Uterus (tissue), 4 donors: ENCODE results near the gene TBC1D14. TPM values are rescaled to one million over a fixed set of nuclear protein-coding genes. Genes with fewer than 3 reads are reported as not detected.

Source experiments
- DNase-seq, 2 donors: peaks; one replicate each; pipeline ENCODE4 v3.0.0-alpha.2; 2019 to 2020
- H3K27ac ChIP-seq, 2 donors: fragments of 200-600 bp; sonication (generic); 1 replicate in 1 of 2; 2 replicates in 1 of 2; pipeline ENCODE4 v1.5.1; 2016 to 2018
- H3K27me3 ChIP-seq, 2 donors: fragments of 200-600 bp; sonication (generic); one replicate each; pipeline ENCODE4 v1.5.1; 2018 to 2019; ENCODE audit warnings: control low read depth in 1 of 2
- H3K36me3 ChIP-seq, 2 donors: fragments of 200-600 bp; sonication (generic); one replicate each; pipeline ENCODE4 v1.5.1; 2019; ENCODE audit warnings: control low read depth in 1 of 2
- H3K4me1 ChIP-seq, 2 donors: fragments of 200-600 bp; sonication (generic); one replicate each; pipeline ENCODE4 v1.5.1; 2018 to 2019; ENCODE audit warnings: control low read depth in 1 of 2
- H3K4me3 ChIP-seq, 2 donors: fragments of 200-600 bp; sonication (generic); 1 replicate in 1 of 2; 2 replicates in 1 of 2; pipeline ENCODE4 v1.5.1; 2018 to 2019; ENCODE audit warnings: mild to moderate bottlenecking in 1 of 2
- H3K9me3 ChIP-seq, 2 donors: fragments of 200-600 bp; sonication (generic); one replicate each; pipeline ENCODE4 v1.5.1; 2019; ENCODE audit warnings: control low read depth in 1 of 2
- POLR2A ChIP-seq, 2 donors: fragments of 450-650 bp; IDR thresholded peaks; one replicate each; pipeline ENCODE4 v1.6.1; 2016; ENCODE audit warnings: antibody characterized with exemption in 2 of 2, mild to moderate bottlenecking in 1 of 2, moderate library complexity in 1 of 2
- intact Hi-C: fragments of 100-400 bp; cut with DNase I; formaldehyde crosslinking; loops from one replicate; pipeline ENCODE4 v1.15.1; 2023; ENCODE audit warnings: low total_unique reads
- total RNA-seq, 4 donors: library from RNA; depleted of rRNA in 3 of 4; stranded (reverse); fragments of >200 nt in 3 of 4; gene quantifications; one replicate each; pipeline versions ENCODE4 v1.1.0 to v1.2.4, GENCODE V29; 2014 to 2023
- TF ChIP-seq, protein P1 (sequence below), 4 experiments: fragments of 200-600 bp in 2 of 4; fragments of 450-650 bp in 2 of 4; sonication (generic) in 2 of 4; IDR thresholded peaks; one replicate each; pipeline ENCODE4 v1.5.1; 2016 to 2019; ENCODE audit warnings: antibody characterized with exemption in 4 of 4, mild to moderate bottlenecking in 2 of 4, moderate library complexity in 1 of 4
- donor health status: DM: yes; HTN: yes; CAD: no.

TBC1D14 gene
- total RNA-seq, 4 donors from 2014 or later, result 16.9 to 61.2 (median 28.1) TPM

GRCh38 chr4:6900181-6900812 lies 9.3 kb upstream of the TBC1D14 start:
- H3K27me3 ChIP-seq, result no peaks in the 10 kb centered on the region
- TF ChIP-seq, protein P1, sequence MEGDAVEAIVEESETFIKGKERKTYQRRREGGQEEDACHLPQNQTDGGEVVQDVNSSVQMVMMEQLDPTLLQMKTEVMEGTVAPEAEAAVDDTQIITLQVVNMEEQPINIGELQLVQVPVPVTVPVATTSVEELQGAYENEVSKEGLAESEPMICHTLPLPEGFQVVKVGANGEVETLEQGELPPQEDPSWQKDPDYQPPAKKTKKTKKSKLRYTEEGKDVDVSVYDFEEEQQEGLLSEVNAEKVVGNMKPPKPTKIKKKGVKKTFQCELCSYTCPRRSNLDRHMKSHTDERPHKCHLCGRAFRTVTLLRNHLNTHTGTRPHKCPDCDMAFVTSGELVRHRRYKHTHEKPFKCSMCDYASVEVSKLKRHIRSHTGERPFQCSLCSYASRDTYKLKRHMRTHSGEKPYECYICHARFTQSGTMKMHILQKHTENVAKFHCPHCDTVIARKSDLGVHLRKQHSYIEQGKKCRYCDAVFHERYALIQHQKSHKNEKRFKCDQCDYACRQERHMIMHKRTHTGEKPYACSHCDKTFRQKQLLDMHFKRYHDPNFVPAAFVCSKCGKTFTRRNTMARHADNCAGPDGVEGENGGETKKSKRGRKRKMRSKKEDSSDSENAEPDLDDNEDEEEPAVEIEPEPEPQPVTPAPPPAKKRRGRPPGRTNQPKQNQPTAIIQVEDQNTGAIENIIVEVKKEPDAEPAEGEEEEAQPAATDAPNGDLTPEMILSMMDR (IDR thresholded peaks at IDR 0.05), result no peak
- no peak for TF ChIP-seq POLR2A (IDR thresholded peaks at IDR 0.05)
- H3K4me1 ChIP-seq, result no peaks in the 10 kb centered on the region
- H3K36me3 ChIP-seq, result no peaks in the 10 kb centered on the region
- intact Hi-C loops, result no loop called here
- DNase-seq, result no peak
- H3K9me3 ChIP-seq, result no peaks in the 10 kb centered on the region
- no peak overlapping the region for H3K4me3 ChIP-seq
- H3K27ac ChIP-seq, result no peak overlapping the region

- no peak overlapping the region for H3K27ac ChIP-seq
- H3K27me3 ChIP-seq, result no peaks in the 10 kb centered on the region
- no peaks in the 10 kb centered on the region for H3K36me3 ChIP-seq
- no peaks in the 10 kb centered on the region for H3K9me3 ChIP-seq
- H3K4me1 ChIP-seq, result no peaks in the 10 kb centered on the region
- no peak for DNase-seq
- H3K4me3 ChIP-seq, result no peak overlapping the region
- intact Hi-C loops, result no loop called here
- no peak for TF ChIP-seq POLR2A (IDR thresholded peaks at IDR 0.05)
- TF ChIP-seq, protein P1 (IDR thresholded peaks at IDR 0.05), result no peak
Observed at GRCh38 chr4:6900956-6901355, 8.7 kb upstream of the TBC1D14 start.

DNA sequence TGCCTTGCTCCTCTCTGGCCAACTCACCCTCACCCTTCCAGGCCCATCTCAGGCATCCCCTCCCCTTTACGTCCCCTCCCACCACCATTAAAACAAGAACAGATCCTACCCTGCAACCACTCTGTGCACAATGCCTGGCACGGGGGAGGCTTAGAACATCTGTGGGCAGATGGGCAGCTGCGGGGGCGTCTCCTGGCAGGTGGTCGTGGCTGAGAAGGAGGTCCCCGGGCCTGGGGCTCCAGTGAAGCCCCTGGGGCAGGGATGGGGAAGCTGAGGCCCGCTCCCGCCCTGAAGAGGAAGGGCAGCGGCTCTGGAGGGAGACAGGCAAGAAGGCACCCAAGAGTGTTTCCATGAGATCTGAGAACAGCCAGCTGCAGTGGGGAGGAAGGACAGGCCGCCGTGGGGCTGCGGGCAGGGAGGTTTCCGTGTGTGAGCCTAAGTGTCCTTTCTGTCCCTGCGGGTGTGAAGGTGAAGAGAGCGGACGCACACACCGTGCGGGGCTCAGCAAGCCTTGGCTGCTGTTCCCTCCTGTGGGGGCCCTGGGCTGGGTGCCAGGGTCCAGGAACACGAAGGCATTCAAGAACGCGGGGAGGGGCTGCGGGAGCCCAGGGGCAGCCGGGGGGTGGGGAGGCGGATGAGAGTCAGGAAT lies 7.8 kb upstream of the TBC1D14 start:
- no peaks in the 10 kb centered on the region for H3K27me3 ChIP-seq
- H3K9me3 ChIP-seq, result no peaks in the 10 kb centered on the region
- H3K36me3 ChIP-seq, result no peaks in the 10 kb centered on the region
- intact Hi-C loops, result no loop called here
- H3K27ac ChIP-seq, result no peak overlapping the region
- no peak overlapping the region for H3K4me3 ChIP-seq
- TF ChIP-seq, protein P1 (IDR thresholded peaks at IDR 0.05), result no peak
- no peak for TF ChIP-seq POLR2A (IDR thresholded peaks at IDR 0.05)
- H3K4me1 ChIP-seq, result no peaks in the 10 kb centered on the region
- no peak for DNase-seq

GRCh38 chr4:6902318-6903042 lies 7.1 kb upstream of the TBC1D14 start:
- Histone ChIP-seq H3K4me1 (no peaks in the 10 kb centered on the region), H3K27me3 (no peaks in the 10 kb centered on the region), H3K4me3 (no peak overlapping the region), H3K27ac (no peak overlapping the region), H3K9me3 (no peaks in the 10 kb centered on the region), H3K36me3 (no peaks in the 10 kb centered on the region)
- intact Hi-C loops, result no loop called here
- no peak for TF ChIP-seq POLR2A (IDR thresholded peaks at IDR 0.05)
- TF ChIP-seq, protein P1 (IDR thresholded peaks at IDR 0.05), result no peak
- DNase-seq, result no peak
